IMR-90 (cell line): Measurements from ENCODE around the gene TP73. TPM values are rescaled to one million over a fixed set of nuclear protein-coding genes. Genes with fewer than 3 reads are reported as not detected.

Source experiments
- ATAC-seq: fragments of 200-7000 bp; cut with Tn5 transposase; 2 replicates; pipeline ENCODE4 v1.9.1; 2020; ENCODE audit warnings: low read depth, mild to moderate bottlenecking, moderate library complexity
- BruUV-seq: library from RNA; stranded (reverse); fragments of 400-500 nt; replicated peaks from 2 replicates; lab custom pipeline; 2021; lab: Mats Ljungman, UMichigan
- CTCF ChIA-PET: fragments of 300-600 bp; formaldehyde crosslinking; extraction: SDS; loops from one replicate; lab custom pipeline; 2021; ENCODE audit warnings: antibody characterized with exemption; lab: Yijun Ruan, JAX
- POLR2A ChIA-PET: fragments of 300-600 bp; sonication (Branson Sonifier 250); formaldehyde crosslinking; loops from one replicate; lab custom pipeline; 2022; ENCODE audit warnings: antibody characterized with exemption; ENCODE audit not compliant: unreplicated experiment; lab: Charles Lee
- DNase-seq: peaks from one replicate; pipeline ENCODE4 v3.0.0; 2013
- H2AFZ ChIP-seq: replicated peaks from 2 replicates; pipeline ENCODE3; 2013; ENCODE audit warnings: low read length, mild to moderate bottlenecking; ENCODE audit not compliant: poor library complexity
- H2AK5ac ChIP-seq: 2 replicates; pipeline ENCODE4 v1.6.1; 2013; ENCODE audit warnings: low read depth, low read length, inconsistent platforms
- H2AK9ac ChIP-seq: replicated peaks from 2 replicates; pipeline ENCODE3; 2013; ENCODE audit warnings: mild to moderate bottlenecking, low read depth, low read length, moderate library complexity; ENCODE audit not compliant: poor library complexity
- H2BK120ac ChIP-seq: 2 replicates; pipeline ENCODE4 v1.6.1; 2013; ENCODE audit warnings: low read depth, low read length, inconsistent platforms
- H2BK15ac ChIP-seq: 3 replicates; pipeline ENCODE4 v1.6.1; 2013; ENCODE audit warnings: low read depth, low read length, inconsistent platforms
- H2BK20ac ChIP-seq: 2 replicates; pipeline ENCODE4 v1.6.1; 2013; ENCODE audit warnings: low read depth, mild to moderate bottlenecking, inconsistent platforms, low read length, moderate library complexity
- H2BK5ac ChIP-seq: 2 replicates; pipeline ENCODE4 v1.6.1; 2013; ENCODE audit warnings: mild to moderate bottlenecking, low read depth, low read length, inconsistent platforms; ENCODE audit not compliant: poor library complexity, severe bottlenecking
- H3K14ac ChIP-seq: replicated peaks from 2 replicates; pipeline ENCODE4 v1.6.1; 2013; ENCODE audit warnings: low read depth, low read length, inconsistent platforms
- H3K18ac ChIP-seq: 2 replicates; pipeline ENCODE4 v1.6.1; 2013; ENCODE audit warnings: low read depth, low read length, control low read depth
- H3K23ac ChIP-seq: 2 replicates; pipeline ENCODE4 v1.6.1; 2013; ENCODE audit warnings: low read depth, low read length, inconsistent platforms
- H3K27ac ChIP-seq: 2 replicates; pipeline ENCODE4 v1.5.1; 2013; ENCODE audit warnings: mild to moderate bottlenecking, control low read depth, low read length; ENCODE audit not compliant: insufficient read depth
- H3K27me3 ChIP-seq: 2 replicates; pipeline ENCODE4 v1.6.1; 2013; ENCODE audit warnings: low read length; ENCODE audit not compliant: control insufficient read depth, insufficient read depth
- H3K36me3 ChIP-seq: 2 replicates; pipeline ENCODE4 v1.6.1; 2013; ENCODE audit warnings: low read length, mixed read lengths; ENCODE audit not compliant: control insufficient read depth, insufficient read depth
- H3K4ac ChIP-seq: 2 replicates; pipeline ENCODE4 v1.6.1; 2013; ENCODE audit warnings: low read depth, low read length, inconsistent platforms
- H3K4me1 ChIP-seq: 2 replicates; pipeline ENCODE4 v1.6.1; 2013; ENCODE audit warnings: low read length, mixed read lengths; ENCODE audit not compliant: control insufficient read depth, insufficient read depth
- H3K4me2 ChIP-seq: 2 replicates; pipeline ENCODE4 v1.6.1; 2013; ENCODE audit warnings: low read depth, mild to moderate bottlenecking, control low read depth, low read length, moderate library complexity
- H3K4me3 ChIP-seq: 2 replicates; pipeline ENCODE4 v1.5.1; 2013; ENCODE audit warnings: low read depth, mild to moderate bottlenecking, control low read depth, low read length, moderate library complexity; ENCODE audit not compliant: insufficient read depth
- H3K56ac ChIP-seq: 2 replicates; pipeline ENCODE4 v1.6.1; 2013; ENCODE audit warnings: low read length, inconsistent platforms; ENCODE audit not compliant: insufficient read depth; ENCODE audit errors: extremely low read depth
- H3K79me1 ChIP-seq, 2 experiments: 2 replicates each; pipeline ENCODE4 v1.6.1; 2013; ENCODE audit warnings: low read length in 2 of 2, inconsistent platforms in 1 of 2, low read depth in 1 of 2
- H3K9ac ChIP-seq: 2 replicates; pipeline ENCODE4 v1.6.1; 2013; ENCODE audit warnings: low read depth, low read length, control low read depth
- H3K9me1 ChIP-seq: 2 replicates; pipeline ENCODE4 v1.6.1; 2013; ENCODE audit warnings: low read length, inconsistent platforms; ENCODE audit not compliant: insufficient read depth
- H3K9me3 ChIP-seq: 2 replicates; pipeline ENCODE4 v1.6.1; 2013; ENCODE audit warnings: low read length; ENCODE audit not compliant: control insufficient read depth, insufficient read depth
- H4K20me1 ChIP-seq: 2 replicates; pipeline ENCODE4 v1.6.1; 2013; ENCODE audit warnings: low read length, inconsistent platforms; ENCODE audit not compliant: insufficient read depth
- H4K5ac ChIP-seq: 2 replicates; pipeline ENCODE4 v1.6.1; 2013; ENCODE audit warnings: mild to moderate bottlenecking, low read depth, low read length, control low read depth
- H4K8ac ChIP-seq, 2 experiments: 2 replicates each; pipeline ENCODE4 v1.6.1; 2013; ENCODE audit warnings: low read depth in 2 of 2, low read length in 2 of 2, control low read depth in 1 of 2, inconsistent platforms in 1 of 2
- H4K91ac ChIP-seq: 2 replicates; pipeline ENCODE4 v1.6.1; 2013; ENCODE audit warnings: low read depth, low read length, inconsistent platforms; ENCODE audit not compliant: insufficient read depth
- CEBPB ChIP-seq: IDR thresholded peaks from 2 replicates; pipeline ENCODE4 v1.6.1; 2012; ENCODE audit warnings: low read depth, low read length, improper control_type of control experiment
- MAFK ChIP-seq: IDR thresholded peaks from 2 replicates; pipeline ENCODE4 v1.6.1; 2012; ENCODE audit warnings: low read depth, low read length, improper control_type of control experiment
- MAZ ChIP-seq: IDR thresholded peaks from 2 replicates; pipeline ENCODE4 v1.6.1; 2012; ENCODE audit warnings: low read depth, mild to moderate bottlenecking, low read length, improper control_type of control experiment, moderate library complexity, borderline replicate concordance
- MXI1 ChIP-seq: IDR thresholded peaks from 2 replicates; pipeline ENCODE4 v1.6.1; 2012; ENCODE audit warnings: low read depth, mild to moderate bottlenecking, low read length, moderate library complexity, borderline replicate concordance
- NFE2L2 ChIP-seq: fragments of 150-350 bp; IDR thresholded peaks from 2 replicates; pipeline ENCODE4 v1.6.1; 2016; ENCODE audit warnings: low read depth, mild to moderate bottlenecking, low read length
- POLR2A ChIP-seq: IDR thresholded peaks from 2 replicates; pipeline ENCODE4 v1.6.1; 2012; ENCODE audit warnings: mild to moderate bottlenecking, low read depth, low read length
- RCOR1 ChIP-seq: IDR thresholded peaks from 2 replicates; pipeline ENCODE4 v1.6.1; 2012; ENCODE audit warnings: mild to moderate bottlenecking, low read length, improper control_type of control experiment; ENCODE audit not compliant: insufficient replicate concordance
- WGBS, 2 experiments: methylation state at CpG; one replicate each; pipeline versions ENCODE4 v1.1.5 to v1.1.7; 2013; ENCODE audit warnings: missing lambda C conversion rate in 2 of 2; ENCODE audit not compliant: insufficient read length in 1 of 2; ENCODE audit errors: extremely low coverage in 2 of 2; 5-methylcytosine and 5-hydroxymethylcytosine counted together
- dilution Hi-C: fragments of 300-500 bp; cut with HindIII; formaldehyde crosslinking; loops from one replicate; pipeline ENCODE4 v1.14.3; 2018; ENCODE audit warnings: low sequenced_read_pairs; ENCODE audit not compliant: unreplicated experiment
- in situ Hi-C: fragments of 300-500 bp; cut with MboI; formaldehyde crosslinking; loops from 3 replicates; pipeline ENCODE4 v1.14.3; 2019; ENCODE audit warnings: low sequenced_read_pairs, inconsistent platforms, mixed read lengths
- intact Hi-C: fragments of 100-400 bp; cut with micrococcal nuclease; formaldehyde crosslinking; loops from 2 replicates; pipeline ENCODE4 v1.10.0; 2022
- polyA plus RNA-seq, 3 experiments: library from polyadenylated mRNA; depleted of rRNA; stranded (reverse); fragments of >200 nt; gene quantifications; 2 replicates each; pipeline ENCODE4 v1.2.3, GENCODE V29; 2012; ENCODE audit warnings: low replicate concordance in 1 of 3
- total RNA-seq: library from RNA; depleted of rRNA; stranded (reverse); fragments of >200 nt; gene quantifications from 2 replicates; pipeline ENCODE4 v1.2.3, GENCODE V29; 2012

TP73 gene
- total and polyA plus RNA-seq, 2 of the 4 experiments (the other 2 are of a cell fraction), result not detected

DNA sequence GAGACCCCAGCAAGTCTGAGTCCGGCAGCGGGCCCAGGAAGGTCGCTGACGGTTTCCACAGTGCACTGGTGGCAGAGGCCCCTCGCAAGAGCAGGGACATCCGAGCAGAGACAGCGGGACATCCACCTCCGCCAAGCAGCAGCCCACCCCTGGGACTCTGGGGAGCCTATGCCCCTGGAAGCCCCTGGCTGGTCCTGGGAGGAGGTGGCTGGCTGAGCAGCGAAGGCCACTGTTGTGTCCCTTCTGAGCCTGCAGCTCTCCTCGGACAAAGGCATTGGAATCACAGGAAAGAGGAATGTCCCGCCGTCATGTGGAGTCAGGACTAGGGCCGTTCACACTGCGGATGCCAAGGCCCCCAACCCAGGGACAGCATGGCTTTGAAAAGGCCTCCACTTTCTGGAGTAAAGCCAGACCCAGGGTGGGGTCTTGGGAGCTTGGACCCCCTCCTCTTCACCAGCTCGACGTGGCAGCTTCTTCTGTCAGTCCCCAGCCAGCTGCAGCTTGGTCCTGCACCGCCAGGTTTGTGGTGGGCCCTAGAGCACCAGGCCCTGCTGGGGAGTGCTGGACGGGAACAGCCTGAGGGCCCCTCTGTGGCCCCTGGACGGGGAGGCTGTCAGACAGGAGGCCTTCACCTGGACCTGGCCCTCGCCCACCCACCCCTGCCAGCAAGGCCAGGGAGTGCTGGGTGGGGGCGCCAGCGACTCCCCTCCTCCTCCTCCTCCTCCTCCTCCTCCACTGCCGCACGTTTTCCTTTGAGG, 42.4 kb upstream of the TP73 start:
- Histone ChIP-seq H2BK15ac (no peak overlapping the region), H3K4me1 (peaks cover 18% of the 10 kb centered on the region), H2BK5ac (no peak overlapping the region), H3K14ac (no peak overlapping the region), H2AK5ac (no peak overlapping the region), H4K91ac (no peak overlapping the region), H4K20me1 (no peaks in the 10 kb centered on the region), H3K18ac (no peak overlapping the region), H3K4me2 (no peak overlapping the region), H3K9me3 (no peaks in the 10 kb centered on the region), H3K4ac (no peak overlapping the region), H3K79me1 (no peaks in the 10 kb centered on the region), H2BK20ac (no peak overlapping the region), H3K36me3 (no peaks in the 10 kb centered on the region), H3K56ac (no peak overlapping the region), H3K9ac (no peak overlapping the region), H3K4me3 (no peak overlapping the region), H3K27me3 (peaks cover 29% of the 10 kb centered on the region; the same call in 1 of the 2 replicates), H3K9me1 (no peaks in the 10 kb centered on the region; the same call in 1 of the 2 replicates), H2AFZ (no peak overlapping the region), H4K8ac (no peak overlapping the region), H4K5ac (no peak overlapping the region), H2AK9ac (no peak overlapping the region), H2BK120ac (no peak overlapping the region), H3K23ac (no peak overlapping the region), H3K27ac (no peak overlapping the region)
- ChIA-PET POLR2A (no interaction called here), CTCF (no interaction called here)
- no TSS peak for BruUV-seq
- intact Hi-C loops, result no loop called here
- DNase-seq (no peak), ATAC-seq (no peak)
- TF ChIP-seq MXI1 (no peak), CEBPB (no peak), POLR2A (no peak), RCOR1 (no peak), MAZ (no peak), NFE2L2 (no peak), MAFK (no peak)
- WGBS, 2 experiments, result 60% methylated on average over 9 of the region's 24 CpGs; no CpG with 5 or more reads in 1 of the 2 experiments
- dilution Hi-C loops, result no loop called here
- in situ Hi-C loops, result no loop called here
